Fibroblast of skin of right biceps (primary cell): ENCODE results near the gene TMEM106C.
"Not testable (repeated sequence)": the region's sequence is repeated elsewhere in the genome, so short reads cannot be mapped to it uniquely, and the experiment has no call there.

Experiments used
- DNase-seq: peaks from one replicate; pipeline ENCODE4 v3.0.0-alpha.2; 2013

The TMEM106C gene

DNA sequence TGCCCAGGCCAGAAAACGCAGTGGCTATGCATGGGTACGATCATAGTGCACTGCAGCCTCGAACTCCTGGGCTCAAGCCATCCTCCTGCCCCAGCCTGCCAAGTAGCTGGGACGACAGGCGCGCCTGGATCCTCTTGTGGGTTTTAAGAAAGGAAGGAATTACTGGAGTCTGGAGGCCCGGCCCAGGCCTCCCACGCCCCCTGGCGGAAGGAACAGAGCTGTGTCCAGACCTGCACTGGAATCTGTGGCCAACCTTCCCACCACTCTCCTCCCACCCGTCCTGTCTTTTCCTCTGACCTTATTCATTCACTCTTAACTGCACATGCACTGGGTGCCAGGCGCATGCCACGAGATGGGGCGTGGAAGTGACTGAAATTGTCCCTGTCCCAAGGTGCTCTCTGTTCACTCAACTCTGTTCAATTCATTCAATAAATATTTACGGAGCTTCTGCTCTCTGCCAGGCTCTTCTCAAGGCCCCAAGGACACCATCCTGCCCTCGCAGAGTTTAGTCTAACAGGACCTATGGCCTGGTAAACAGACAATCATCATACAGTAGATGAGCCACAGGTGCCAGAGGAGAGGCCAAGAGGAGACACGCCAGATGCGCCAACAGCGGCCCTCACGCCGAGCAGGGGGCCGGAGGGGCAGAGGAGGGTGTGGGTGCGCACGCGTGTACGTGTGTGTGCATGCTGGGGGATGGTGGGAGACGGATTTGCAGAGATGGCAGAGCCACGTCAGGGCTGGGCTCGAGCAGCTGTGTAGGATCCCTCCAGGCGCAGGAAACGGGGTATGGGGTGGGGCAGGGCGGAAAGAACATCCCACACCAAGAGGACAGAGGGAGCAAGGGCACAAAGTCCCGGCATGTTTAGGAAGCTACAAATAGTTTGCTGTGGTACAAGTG lies 13.7 kb upstream of the TMEM106C start:
- peak; percentile 76 for DNase-seq

DNA sequence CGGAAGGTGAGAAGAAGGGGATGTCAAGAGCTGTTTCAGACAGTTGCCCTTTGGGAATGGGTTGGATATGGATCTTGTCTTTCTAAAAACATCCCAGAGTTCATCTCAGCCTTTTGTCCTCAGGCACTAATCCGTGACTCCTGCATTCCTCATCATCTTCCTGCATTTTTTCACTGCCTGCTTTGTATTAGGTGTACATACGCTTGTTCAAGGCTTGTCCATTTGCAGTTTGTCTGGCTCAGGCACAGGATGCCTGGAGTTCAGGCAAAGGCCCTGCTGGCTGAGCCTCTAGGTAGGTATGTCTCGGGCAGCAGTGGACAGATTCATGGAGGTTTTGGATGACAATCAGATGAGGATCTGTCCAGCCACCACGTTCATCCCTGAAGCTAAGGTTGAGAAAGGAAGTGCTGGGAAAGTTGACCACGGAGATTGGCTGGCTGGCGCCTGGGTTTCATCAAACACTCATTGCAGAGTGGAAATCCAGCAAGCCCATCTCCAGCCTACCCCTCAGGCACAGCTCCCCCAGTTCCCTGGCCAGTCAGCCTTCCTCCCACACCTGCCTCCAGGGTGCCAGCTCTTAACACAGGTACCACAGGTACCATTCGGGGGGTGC lies 12.4 kb upstream of the TMEM106C start:
- no peak for DNase-seq

DNA sequence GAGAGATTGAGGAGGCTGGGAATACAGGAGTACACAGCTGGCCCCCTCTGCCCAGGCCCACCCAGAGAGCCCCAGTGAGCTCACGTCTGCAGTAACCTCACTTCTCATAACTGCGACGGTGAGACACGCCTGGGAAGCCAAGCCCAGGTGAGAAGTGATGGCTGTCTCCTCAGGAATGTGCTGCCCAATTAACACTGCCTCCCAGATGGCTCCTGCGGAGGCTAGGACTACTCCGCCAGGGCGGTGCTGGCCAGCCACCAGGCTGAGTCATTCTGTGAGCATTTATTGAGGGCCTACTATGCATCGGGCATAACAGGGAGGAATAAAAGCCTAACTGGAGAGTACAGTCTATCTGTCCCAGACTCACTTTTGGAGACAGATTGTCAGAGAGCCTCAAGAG lies 9.3 kb upstream of the TMEM106C start:
- DNase-seq, result peak; percentile 33

DNA sequence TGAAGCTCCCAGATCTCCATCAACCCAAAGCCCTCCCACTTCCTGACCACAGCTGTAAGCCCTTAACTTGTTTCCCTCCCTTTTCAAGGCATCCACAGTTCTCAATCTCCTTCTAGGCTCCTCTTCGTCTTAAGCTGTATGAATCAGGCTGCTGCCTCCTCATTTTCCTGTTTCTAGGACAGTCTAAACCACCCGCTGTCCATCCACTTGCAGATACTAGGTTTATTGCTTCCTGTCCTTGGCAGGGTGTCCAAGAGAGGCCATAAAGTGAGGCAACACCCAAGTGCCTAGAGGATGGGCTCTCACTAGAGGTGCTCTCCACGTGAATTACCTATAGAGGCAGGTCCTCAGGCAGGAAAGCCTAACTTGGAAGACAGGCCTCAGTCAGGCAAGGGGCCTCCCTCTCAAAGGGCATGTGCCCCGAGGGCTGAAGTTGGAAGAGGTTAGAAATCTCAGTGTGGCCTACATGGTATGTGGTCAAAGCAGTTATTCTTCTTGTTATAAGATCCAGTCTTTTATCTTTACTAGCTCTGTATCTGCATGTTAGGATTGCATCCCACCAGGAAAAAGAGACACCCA lies 8.8 kb upstream of the TMEM106C start:
- no peak for DNase-seq

DNA sequence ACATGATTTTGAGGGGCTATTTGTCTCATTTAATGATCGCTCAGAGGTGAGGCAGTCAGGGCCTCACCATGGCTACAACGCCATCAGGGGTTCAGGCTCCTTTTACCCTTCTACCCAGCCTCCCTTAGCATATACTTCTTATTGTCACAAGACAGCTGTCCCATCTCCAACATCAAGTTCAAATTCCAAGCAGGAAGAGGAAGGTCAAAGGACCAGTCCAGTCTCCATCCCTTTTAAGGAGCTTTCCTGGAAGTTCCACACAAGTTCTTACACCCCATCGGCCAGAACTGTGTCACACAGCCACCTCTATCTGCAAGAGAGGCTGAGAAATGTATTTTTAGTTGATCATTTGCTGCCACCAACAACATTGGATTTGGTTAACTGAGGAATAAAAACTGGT lies 8.3 kb upstream of the TMEM106C start:
- no peak for DNase-seq

DNA sequence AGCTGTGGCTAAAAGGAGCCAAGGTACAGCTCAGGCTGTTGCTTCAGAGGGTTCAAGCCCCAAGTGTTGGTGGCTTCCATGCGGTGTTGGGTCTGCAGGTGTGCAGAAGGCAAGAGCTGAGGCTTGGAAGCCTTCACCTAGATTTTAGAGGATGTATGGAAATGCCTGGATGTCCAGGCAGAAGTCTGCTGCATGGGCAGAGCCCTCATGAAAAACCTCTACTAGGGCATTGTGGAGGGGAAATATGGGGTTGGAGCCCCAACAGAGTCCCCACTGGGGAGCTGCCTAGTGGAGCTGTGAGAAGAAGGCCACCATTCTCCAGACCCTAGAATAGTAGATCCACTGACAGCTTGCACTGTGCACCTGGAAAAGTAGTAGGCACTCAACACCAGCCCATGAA lies 5.7 kb upstream of the TMEM106C start:
- DNase-seq, result not testable (repeated sequence)

DNA sequence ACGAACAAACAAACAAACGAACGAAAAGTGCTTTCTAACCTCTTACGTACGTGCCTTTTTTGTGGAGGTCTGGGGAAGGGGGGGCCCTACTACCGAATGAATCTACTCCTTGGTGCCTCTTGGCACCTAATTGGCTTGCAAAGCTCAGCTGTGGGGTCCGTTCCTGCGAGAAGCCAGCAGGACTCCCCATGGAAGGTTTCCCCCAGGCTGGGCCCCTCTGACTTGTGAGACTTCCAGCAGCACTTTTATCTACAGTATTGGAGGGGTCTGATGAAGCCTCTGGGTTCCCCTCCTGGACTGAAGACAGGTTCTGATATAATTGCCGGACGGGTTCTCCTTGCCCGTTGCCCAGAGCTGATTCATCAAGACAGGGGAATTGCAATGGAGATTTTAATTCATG lies 1.2 kb upstream of the TMEM106C start:
- no peak for DNase-seq

DNA sequence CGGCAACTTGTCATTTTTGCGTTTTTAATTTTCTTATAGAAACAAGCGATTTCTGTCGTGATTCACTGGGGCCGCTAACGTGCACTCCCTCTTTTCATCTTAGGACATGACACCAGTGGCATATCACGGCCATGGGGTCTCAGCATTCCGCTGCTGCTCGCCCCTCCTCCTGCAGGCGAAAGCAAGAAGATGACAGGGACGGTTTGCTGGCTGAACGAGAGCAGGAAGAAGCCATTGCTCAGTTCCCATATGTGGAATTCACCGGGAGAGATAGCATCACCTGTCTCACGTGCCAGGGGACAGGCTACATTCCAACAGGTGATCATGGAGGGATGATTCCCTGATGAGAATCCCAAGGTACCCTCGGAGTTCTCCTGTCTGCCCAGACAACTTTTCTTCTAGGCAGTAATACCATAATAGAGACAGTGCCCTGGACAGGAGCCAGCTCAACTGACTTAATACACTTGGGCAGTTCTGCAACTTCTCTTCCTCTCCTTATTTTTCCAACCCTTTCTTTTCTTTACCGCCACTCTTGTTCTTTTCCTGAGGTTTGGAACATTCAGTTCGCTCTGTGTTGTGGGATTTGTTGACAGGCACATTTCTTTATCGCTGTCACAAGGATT lies 821 bp downstream of the TMEM106C start:
- DNase-seq, result no peak

DNA sequence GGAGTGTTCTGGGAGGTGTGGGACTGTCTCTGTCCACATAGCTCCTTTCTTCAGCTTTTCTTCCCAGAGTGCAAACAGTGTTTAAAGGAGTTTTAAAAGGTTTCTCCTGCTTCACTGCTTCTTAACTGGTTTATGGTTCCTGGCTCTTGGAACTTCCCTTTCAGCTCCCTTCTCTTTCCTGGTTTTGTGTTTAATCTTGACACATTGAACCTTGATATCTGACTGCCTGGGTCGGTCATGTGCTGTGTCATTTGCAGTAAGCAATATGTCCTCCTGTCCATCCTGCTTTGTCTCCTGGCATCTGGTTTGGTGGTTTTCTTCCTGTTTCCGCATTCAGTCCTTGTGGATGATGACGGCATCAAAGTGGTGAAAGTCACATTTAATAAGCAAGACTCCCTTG lies 2.2 kb downstream of the TMEM106C start:
- no peak for DNase-seq

DNA sequence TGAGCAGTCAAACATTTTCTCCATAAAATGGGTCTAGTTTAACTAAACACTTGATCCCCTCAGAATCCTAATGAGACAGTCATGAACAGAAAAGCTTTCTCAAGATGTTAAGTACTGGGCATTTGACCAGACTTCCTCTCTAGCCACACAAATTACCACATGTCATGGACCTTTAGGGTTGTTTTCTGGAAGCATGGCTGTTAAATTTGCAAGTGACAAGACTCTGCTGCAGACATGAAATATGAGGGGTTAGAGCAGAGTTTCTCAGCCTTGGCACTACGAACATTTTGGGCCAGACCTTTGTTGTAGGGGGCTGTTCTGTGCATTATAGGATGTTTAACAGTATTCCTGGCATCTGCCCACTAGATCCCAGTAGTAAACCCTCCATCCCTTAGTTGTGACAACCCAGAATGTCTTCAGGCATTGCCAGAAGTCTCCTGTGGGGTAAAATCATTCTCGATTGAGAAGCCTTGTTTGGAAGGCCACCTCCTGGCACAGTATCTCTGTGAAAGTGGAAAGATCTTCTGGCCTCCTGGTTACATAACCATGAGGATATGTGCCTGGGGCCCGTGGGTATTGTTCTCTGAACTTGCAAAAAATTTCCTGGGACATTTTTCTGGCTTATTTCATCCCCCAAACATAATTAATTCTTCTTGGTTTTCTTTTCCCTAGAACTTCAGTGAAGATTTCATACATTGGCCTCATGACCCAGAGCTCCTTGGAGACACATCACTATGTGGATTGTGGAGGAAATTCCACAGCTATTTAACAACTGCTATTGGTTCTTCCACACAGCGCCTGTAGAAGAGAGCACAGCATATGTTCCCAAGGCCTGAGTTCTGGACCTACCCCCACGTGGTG lies 4.3 kb downstream of the TMEM106C start:
- peak; percentile 64 for DNase-seq

DNA sequence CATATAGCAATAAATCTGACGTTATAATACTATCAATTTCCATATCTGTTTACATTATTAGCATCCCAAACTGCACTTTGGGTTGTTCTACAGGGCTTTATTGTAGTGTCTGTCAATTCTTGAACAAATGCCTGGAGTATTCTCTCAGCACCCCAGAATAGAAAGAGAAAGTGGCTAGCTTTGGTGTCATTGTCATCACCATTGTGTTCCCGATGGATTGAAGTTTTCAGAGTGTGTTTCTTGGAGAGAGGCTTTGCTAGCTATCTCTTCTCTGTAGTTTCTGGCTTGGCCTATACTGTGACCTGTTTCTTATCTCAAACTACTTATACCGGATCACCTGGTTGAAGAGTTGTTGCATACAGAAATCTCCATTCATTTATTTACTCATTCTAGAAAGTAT lies 6.4 kb downstream of the TMEM106C start:
- no peak for DNase-seq

DNA sequence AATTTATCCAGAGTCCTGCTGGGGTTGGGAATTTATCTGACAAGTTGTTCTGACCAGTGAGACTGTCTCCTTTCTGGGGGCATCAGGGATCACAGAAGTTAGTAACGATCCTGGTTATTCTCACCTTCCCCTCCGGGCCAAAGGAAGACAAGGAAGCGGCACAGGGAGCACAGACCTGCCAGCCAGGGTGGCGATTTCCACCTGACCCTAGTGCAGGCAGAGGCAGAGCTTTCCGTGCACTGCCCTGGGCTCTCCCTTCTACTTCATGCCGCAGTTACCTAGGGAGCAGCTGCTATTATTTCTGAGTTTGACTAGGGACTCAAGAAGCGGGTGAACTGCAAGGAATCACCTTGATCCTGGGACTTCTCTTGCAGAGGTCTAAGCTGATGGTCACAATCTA lies 7.4 kb downstream of the TMEM106C start:
- DNase-seq, result no peak

DNA sequence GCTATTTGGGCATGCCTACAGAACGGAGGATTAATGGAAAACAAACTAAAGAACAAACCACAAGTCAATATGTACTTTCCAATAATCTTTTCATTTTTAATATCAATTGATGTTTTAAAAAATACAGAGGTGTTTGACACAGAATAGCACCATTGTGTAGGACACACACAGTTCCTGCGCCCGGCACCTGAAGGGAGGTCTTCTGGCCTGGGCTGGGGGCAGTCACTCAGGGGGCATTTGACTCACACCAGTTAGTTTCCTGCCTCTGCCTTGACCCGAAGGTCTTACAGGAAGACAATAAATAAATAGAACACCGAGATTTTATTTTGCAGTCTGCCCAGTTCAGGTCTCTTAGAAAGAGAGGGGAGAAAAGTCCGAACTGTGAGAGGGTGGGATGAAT lies 9.5 kb downstream of the TMEM106C start:
- DNase-seq, result no peak

DNA sequence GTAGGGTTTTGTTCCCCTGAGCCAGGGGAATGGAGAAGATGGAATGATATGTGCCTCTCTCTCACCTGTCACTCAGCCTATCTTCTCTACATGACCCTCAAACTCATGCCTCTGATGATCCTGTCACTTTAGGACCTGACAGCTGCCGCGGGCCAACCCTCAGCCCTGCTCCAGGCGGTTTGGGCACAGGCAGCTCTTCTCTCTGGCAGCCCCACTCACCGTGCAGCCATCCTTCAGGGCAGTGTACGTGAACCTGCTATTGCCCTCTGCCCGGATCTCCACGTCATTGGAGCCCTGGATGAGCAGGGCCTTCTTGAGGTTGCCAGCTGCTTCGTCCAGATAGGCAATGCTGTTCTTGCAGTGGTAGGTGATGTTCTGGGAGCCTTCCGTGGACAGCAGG lies 10.5 kb downstream of the TMEM106C start:
- no peak for DNase-seq

DNA sequence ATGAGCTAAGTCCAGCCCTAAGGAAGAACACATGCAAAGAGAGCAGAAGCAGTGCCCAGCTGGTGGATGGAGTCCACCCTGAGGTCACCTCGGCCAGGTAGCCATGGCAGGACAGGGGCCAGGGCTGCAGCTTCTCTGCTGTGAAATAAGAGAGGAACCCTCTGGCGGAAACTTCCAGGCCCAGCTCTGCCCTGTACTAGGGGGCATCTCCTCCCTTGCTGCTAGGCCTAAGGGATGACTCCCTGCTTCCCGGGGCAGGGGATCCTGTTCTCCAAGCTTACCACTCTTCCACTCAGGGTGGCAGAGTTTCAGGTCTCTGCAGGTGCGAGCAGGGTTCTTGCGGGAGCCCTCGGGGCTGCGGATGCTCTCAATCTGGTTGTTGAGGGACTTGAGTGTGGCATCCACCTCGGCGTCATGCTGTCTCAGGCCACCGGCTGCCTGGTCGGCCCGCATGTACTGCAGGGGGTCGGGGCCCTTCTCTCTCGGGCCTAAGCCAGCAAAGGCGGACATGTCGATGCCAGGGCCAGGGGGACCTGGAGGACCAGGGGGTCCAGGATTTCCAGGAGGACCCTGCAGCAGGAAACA lies 11.7 kb downstream of the TMEM106C start:
- DNase-seq, result no peak

DNA sequence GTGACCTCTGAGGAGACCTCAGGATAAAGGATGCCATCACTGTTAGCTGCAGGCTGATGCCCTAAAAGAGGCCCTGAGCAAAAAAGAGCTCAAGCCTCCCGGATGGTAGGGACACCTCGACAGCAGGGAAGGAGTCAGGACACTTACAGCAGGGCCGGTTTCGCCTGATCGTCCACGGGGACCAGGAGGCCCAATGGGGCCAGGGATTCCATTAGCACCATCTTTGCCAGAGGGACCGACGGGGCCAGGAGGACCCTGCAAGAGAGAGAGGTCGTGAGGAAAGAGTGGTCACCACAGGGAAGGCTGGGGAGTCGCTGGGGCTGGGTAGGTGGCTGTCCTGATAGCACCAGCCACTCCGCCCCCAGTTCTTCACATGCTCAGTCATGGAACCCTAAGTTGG lies 12.4 kb downstream of the TMEM106C start:
- DNase-seq, result no peak

DNA sequence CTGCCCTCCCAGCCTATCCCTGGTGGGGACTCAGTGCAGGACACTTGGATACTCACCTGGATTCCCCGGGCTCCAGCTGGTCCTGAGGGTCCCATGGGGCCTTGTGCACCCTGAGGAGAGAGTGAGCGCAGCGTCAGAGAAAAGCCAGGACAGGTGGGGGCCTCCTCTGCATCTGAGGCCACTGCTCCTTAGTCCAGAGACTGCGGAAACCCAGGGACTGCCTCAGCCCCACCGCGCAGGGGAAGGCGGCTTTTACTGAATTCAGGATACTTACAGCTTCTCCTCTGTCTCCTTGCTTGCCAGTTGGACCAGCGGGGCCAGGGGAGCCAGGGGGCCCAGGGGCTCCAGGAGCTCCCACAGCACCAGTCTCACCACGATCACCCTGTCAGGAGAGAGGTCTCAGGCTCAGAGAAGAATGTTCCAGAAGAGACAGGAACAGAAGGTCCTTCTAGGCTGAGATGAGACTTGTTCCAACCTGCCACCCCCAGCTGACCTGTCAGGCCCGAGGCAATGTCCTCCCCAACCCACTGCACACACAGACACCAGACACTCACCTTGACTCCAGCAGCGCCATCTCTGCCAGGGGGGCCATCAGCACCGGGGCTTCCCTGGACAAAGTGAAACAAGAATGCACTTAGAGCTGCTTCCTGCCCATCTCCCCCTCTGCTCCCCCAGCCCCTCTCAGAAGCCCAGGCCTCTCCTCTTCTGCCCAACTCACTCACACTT lies 13.8 kb downstream of the TMEM106C start:
- DNase-seq, result no peak

DNA sequence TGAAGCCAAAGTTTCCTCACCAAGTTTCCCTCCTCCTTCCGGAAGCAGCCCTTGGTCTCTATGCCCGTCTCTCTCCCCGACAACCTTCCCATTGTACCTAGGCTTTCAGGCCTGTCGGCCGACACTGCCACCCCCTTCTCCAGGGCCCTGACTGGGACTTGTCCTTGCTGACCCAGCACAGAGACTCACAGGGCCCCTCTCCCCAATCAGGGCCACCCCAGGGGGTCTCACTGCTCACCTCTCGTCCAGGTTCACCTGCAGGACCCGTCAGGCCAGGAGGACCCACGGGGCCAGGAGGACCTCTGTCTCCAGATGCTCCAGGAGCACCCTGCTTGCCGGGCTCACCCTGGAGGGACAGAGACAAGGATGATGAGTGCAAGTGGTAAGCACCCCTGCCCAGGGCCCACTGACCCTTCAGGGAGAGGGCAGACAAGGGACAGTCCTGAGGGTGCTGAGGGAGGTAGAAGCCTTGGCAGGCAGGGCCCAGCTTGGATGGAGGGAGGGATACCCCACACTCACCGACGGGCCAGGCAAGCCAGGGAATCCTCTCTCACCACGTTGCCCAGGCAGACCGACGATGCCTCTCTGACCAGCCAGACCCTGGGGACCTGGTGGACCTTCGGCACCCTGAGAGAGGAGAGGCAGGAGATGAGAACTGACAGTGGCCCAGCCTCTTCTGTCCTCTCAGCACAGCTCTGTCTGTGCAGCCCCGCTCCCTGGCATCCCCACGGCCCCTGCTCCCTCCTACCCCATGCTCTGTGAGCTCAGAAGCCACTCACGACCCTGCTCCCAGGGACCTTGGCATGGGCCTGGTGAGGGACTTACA lies 14.6 kb downstream of the TMEM106C start:
- DNase-seq, result no peak

DNA sequence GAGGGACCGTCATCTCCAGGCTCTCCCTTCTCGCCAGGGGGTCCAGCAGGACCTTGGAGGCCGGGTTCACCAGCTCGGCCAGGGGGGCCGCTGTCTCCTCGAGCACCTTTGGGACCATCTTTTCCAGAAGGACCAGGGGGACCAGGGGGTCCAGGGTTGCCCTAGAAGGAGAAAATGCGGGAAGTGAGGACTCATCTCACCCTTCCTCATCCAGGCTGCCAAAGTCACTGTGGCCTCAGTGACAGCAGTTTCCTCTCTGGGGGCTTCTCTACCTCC lies 15.1 kb downstream of the TMEM106C start:
- DNase-seq, result no peak

DNA sequence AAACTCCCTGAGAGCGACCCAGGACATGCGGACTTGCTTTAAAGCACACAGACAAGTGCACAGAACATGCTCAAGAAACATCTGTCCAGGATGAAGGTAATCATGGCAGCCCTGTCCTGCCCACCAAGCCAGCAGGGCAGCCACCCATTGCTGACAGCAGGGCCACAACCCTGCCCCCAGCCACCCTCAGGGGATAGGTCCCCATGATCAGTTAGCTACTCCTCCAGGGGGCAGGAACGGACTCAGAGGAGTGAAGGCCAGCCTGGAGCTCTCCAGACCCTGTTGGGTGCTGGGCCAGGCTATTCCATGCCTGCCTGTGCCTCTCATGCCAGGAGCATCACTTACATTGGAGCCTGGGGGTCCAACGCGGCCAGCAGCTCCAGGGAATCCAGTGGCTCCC lies 15.8 kb downstream of the TMEM106C start:
- no peak for DNase-seq

DNA sequence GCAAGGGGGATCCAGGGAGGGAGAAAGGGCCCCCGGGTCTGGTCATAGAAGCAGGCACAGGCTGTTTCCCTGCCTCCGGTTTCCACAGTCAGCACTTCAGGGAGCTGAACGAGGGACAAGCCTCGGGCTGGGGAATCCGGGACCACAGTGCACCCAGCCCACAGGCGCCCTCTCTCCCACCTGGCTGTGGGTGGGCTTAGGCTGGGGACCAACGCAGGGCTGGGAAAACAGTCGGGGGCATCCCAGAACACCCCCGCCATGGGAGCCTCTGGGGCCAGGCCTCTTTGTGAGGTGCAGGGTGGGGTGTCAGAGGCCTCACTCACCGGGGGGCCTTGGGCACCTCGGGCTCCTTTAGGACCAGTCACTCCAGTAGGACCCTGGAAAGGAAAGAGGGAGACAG lies 16.3 kb downstream of the TMEM106C start:
- DNase-seq, result no peak
